Choroid plexus epithelial cell (primary cell): ENCODE results near the gene KRT25.
A peak's percentile ranks its signal among the peaks of the same experiment; 100 is the strongest.

Experiments used
- DNase-seq: peaks from one replicate; pipeline ENCODE4 v3.0.0-alpha.2; 2010; ENCODE audit warnings: low read depth
- H3K4me3 ChIP-seq: 2 replicates; pipeline ENCODE4 v1.5.1; 2011; ENCODE audit warnings: low read depth, mild to moderate bottlenecking, control low read depth, low read length, moderate library complexity
- TF ChIP-seq, protein P1 (sequence below): conservative IDR thresholded peaks from 2 replicates; pipeline ENCODE4 v1.5.1; 2011; ENCODE audit warnings: low read depth, mild to moderate bottlenecking, control low read depth, inconsistent platforms, low read length, moderate library complexity

Gene KRT25, protein sequence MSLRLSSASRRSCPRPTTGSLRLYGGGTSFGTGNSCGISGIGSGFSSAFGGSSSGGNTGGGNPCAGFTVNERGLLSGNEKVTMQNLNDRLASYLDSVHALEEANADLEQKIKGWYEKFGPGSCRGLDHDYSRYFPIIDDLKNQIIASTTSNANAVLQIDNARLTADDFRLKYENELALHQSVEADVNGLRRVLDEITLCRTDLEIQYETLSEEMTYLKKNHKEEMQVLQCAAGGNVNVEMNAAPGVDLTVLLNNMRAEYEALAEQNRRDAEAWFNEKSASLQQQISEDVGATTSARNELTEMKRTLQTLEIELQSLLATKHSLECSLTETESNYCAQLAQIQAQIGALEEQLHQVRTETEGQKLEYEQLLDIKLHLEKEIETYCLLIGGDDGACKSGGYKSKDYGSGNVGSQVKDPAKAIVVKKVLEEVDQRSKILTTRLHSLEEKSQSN

DNA sequence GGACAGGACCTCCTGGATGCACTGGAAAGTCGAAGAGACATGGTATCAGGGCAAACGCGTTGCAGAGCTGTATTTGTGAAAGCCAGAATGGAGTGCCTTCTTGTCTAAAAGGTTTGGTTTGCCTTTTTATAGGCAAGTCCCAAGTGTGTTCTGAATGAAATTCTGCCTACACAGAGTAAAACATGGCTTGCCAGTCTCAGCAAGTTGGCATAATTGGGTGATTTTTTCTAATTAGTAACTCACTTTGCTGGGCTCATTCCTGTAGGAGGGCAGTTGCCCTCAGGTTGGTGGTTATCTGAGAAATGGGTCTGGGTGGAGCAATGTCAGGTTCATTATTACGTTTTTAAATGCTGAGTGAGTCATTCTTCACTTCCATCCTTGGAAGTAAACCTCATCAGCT, at the start of gene KRT25:
TSS of gene KRT25 (minus strand) at position 101 of the 400 bp plus-strand sequence. CDS start at position 41, 60 bp downstream.
- TF ChIP-seq, protein P1, sequence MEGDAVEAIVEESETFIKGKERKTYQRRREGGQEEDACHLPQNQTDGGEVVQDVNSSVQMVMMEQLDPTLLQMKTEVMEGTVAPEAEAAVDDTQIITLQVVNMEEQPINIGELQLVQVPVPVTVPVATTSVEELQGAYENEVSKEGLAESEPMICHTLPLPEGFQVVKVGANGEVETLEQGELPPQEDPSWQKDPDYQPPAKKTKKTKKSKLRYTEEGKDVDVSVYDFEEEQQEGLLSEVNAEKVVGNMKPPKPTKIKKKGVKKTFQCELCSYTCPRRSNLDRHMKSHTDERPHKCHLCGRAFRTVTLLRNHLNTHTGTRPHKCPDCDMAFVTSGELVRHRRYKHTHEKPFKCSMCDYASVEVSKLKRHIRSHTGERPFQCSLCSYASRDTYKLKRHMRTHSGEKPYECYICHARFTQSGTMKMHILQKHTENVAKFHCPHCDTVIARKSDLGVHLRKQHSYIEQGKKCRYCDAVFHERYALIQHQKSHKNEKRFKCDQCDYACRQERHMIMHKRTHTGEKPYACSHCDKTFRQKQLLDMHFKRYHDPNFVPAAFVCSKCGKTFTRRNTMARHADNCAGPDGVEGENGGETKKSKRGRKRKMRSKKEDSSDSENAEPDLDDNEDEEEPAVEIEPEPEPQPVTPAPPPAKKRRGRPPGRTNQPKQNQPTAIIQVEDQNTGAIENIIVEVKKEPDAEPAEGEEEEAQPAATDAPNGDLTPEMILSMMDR = no peak
- no peak for DNase-seq
- no peak within 1 kb of the TSS for H3K4me3 ChIP-seq

DNA sequence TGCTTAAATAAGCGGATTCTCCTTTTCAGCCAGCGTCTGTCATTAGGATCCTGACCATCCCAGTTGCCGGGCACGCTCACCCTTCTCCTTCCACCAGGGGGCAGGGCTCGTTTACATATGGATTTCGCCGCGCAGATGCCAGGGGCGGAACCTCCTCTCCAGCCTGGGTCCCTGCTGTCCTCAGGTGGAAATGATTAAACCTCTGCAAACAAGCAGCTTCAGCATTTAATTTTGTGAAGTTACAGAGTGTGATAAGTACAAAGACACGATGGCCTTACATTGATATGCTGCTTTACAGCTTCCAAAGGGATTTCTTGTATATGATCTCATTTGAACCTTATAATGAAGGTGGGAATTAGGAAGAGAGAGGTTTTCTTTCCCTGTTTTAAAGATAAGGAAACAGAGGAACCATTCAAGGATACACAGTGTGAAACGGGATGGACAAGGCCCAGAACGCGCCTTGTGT, 48.5 kb upstream of the KRT25 start:
- no peak overlapping the region for H3K4me3 ChIP-seq
- TF ChIP-seq, protein P1 = peak; percentile 98
- DNase-seq = peak; percentile 78

DNA sequence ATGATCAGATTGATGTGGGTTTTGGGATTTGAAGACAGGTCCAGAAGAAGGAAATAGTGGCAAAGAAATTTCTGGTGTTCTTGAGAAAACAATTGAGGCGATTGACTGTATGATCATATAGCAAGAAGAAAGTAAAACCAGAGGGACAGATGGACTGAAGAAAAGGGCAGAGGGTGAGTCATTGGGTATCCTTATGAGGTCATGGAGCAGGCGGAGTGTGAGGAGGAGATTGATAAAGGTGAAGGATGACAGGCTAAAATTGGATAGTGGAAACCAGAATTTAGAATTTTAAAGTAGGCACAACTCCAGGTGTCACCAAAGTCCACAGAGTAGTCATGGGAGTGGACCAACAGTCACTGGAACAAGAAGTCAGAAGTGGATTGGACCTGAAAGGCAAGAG, 46.0 kb upstream of the KRT25 start:
- TF ChIP-seq, protein P1 = no peak
- H3K4me3 ChIP-seq = no peak overlapping the region

DNA sequence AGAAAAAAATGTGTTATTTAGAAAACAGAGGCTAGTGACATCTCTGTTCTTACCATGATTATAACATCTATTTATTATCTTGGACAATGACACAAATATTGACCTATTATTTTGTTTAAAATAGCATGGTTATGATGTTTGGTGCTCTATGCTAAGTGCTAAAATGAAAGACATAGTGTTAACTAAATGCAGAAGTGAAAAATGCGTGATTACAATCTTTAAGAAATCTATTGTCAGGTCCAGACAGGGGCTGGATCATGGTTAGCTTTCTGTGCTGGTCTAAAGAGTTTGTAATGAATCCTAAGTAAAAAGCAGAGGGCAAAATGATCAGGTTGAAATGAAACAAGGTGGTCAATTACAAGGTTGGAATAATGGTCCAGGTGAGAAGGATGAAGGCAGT, 45.2 kb upstream of the KRT25 start:
- TF ChIP-seq, protein P1 = no peak
- H3K4me3 ChIP-seq = no peak overlapping the region

More for the DNA sequence above, 46.0 kb upstream of the KRT25 start:
- DNase-seq = no peak

DNA sequence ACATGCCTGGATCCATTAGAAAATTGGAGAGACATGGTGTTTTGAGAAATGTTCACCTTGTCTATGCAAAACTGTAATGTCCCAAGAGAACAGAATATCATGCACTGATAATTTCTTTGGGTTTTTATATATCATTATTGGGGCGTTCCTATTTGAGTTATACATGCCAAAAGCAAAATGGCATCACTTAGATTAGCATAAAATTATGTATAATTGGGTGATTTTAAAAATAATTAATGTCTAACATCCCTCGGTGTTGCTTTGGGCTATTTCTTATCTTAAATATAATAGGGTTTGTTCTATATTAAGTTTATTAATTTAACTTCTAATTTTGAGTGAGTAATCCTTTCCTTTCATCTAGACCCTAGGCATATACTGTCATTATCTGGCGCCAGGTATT, 44.7 kb upstream of the KRT25 start, which contains the start of gene KRT28:
TSS of gene KRT28 (minus strand) at position 101 of the 400 bp plus-strand sequence. CDS start at position 35, 66 bp downstream.
- TF ChIP-seq, protein P1 = no peak
- H3K4me3 ChIP-seq = no peak within 1 kb of the TSS

More for the DNA sequence above, 45.2 kb upstream of the KRT25 start:
- DNase-seq = no peak

DNA sequence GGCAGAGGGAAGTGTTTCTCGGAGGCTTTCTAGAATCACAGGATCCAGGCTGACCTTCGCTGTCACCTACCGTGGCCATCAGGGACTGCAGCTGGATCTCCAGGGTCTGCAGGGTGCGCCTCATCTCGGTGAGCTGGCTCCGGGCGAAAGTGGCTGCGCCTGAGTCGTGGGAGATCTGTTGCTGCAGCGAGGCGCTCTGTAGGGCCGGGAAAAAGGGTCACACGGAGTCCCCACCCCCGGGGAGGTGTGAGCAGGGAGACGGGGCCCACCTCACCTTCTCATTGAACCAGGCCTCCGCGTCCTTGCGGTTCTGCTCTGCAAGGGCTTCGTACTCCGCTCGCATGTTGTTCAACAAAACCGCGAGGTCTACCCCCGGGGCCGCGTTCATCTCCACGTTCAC, 41.7 kb upstream of the KRT25 start:
- no peak overlapping the region for H3K4me3 ChIP-seq
- TF ChIP-seq, protein P1 = no peak
- DNase-seq = no peak

More for the DNA sequence above, 44.7 kb upstream of the KRT25 start, which contains the start of gene KRT28:
- DNase-seq = no peak
